K562 (cell line): ENCODE results near the gene KRTAP12-2.

Source experiments
- HMBOX1 ChIP-seq: sonication (generic); IDR thresholded peaks from 2 replicates; pipeline ENCODE4 v1.6.1; 2016
- MAZ ChIP-seq, 2 experiments: fragments of 450-650 bp in 1 of 2; sonication (generic) in 1 of 2; formaldehyde crosslinking; IDR thresholded peaks in 1 of 2; conservative IDR thresholded peaks in 1 of 2; 2 replicates each; pipeline versions ENCODE4 v1.4.0 to v1.5.0; 2020; ENCODE audit warnings: mild to moderate bottlenecking in 1 of 2, missing genetic modification reagents in 1 of 2
- TCF7L2 ChIP-seq: fragments of 150-350 bp; IDR thresholded peaks from 2 replicates; pipeline ENCODE4 v1.6.1; 2016; ENCODE audit warnings: low read depth, mild to moderate bottlenecking, low read length, moderate library complexity
- UBTF ChIP-seq, 2 experiments: IDR thresholded peaks; 2 replicates each; pipeline ENCODE4 v1.6.1; 2012; ENCODE audit warnings: improper control_type of control experiment in 2 of 2, low read depth in 2 of 2, low read length in 2 of 2, borderline replicate concordance in 1 of 2
- YY1 ChIP-seq, 3 experiments: IDR thresholded peaks; 2 replicates each; pipeline ENCODE4 v1.6.1; 2011; ENCODE audit warnings: low read length in 2 of 3, mild to moderate bottlenecking in 2 of 3, moderate library complexity in 2 of 3, borderline replicate concordance in 1 of 3, control low read depth in 1 of 3, low read depth in 1 of 3; ENCODE audit not compliant: insufficient read depth in 3 of 3, insufficient replicate concordance in 2 of 3, control insufficient read depth in 1 of 3, insufficient read length in 1 of 3; ENCODE audit errors: extremely low read depth in 1 of 3

- TF ChIP-seq TCF7L2 (no peak), MAZ (CRISPR knock-in tag; conservative IDR thresholded peaks at IDR 0.05 in 1 of 2, IDR thresholded peaks at IDR 0.05 in 1 of 2) (no peak), HMBOX1 (no peak), YY1 (IDR thresholded peaks at IDR 0.05; ENCODE audit: borderline replicate concordance in 1 of 3, control insufficient read depth in 1 of 3, extremely low read depth in 1 of 3, insufficient read depth in 3 of 3, insufficient read length in 1 of 3, insufficient replicate concordance in 2 of 3, low read depth in 1 of 3, low read length in 2 of 3) (no peak), UBTF (IDR thresholded peaks at IDR 0.05; ENCODE audit: borderline replicate concordance in 1 of 2, low read depth in 2 of 2, low read length in 2 of 2) (no peak)
Measured at GRCh38 chr21:44640761-44641160, 26.0 kb downstream of the KRTAP12-2 start.
